Measurements from ENCODE around the gene NSL1. TPM values are rescaled to one million over a fixed set of nuclear protein-coding genes. Genes with fewer than 3 reads are reported as not detected.
"Not testable (repeated sequence)": the region's sequence is repeated elsewhere in the genome, so short reads cannot be mapped to it uniquely, and the experiment has no call there.

The NSL1 gene
- total and polyA plus RNA-seq, 3 donors from 2014 or later = 29.3 to 52.7 (median 50.0) TPM

DNA sequence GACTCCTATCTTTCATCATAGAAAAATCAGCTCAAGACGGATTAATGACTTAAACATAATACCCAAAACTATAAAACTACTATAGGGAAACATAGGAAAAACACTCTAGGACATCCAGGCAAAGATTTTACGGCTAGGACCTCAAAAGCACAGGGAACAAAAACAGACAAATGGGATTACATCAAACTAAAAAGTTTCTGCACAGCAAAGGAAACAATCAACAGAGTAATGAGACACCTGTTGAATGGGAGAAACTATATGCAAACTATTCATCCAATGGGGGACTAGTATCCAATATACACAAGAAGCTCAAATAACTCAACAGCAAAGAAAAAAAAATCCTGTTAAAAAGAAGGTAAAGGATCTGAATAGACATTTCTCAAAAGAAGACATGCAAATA lies 18.6 kb downstream of the NSL1 start:
- H3K36me3 ChIP-seq (ENCODE audit: low read depth, missing control alignments) = no peaks in the 10 kb centered on the region
- no peak for DNase-seq
- no peaks in the 10 kb centered on the region for H3K4me1 ChIP-seq
- WGBS, 2 donors = 96 to 99% methylated on average over 2 of the region's 2 CpGs
- no peak overlapping the region for H3K4me3 ChIP-seq
- H3K27me3 ChIP-seq = no peaks in the 10 kb centered on the region
- H3K27ac ChIP-seq = no peak overlapping the region
- H3K9me3 ChIP-seq = no peaks in the 10 kb centered on the region
- intact Hi-C loops (cut with DNase I; ENCODE audit: low total_unique reads) = no loop called here
- TF ChIP-seq, protein P1, sequence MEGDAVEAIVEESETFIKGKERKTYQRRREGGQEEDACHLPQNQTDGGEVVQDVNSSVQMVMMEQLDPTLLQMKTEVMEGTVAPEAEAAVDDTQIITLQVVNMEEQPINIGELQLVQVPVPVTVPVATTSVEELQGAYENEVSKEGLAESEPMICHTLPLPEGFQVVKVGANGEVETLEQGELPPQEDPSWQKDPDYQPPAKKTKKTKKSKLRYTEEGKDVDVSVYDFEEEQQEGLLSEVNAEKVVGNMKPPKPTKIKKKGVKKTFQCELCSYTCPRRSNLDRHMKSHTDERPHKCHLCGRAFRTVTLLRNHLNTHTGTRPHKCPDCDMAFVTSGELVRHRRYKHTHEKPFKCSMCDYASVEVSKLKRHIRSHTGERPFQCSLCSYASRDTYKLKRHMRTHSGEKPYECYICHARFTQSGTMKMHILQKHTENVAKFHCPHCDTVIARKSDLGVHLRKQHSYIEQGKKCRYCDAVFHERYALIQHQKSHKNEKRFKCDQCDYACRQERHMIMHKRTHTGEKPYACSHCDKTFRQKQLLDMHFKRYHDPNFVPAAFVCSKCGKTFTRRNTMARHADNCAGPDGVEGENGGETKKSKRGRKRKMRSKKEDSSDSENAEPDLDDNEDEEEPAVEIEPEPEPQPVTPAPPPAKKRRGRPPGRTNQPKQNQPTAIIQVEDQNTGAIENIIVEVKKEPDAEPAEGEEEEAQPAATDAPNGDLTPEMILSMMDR (IDR thresholded peaks at IDR 0.05) = no peak
- TF ChIP-seq POLR2A (IDR thresholded peaks at IDR 0.05) = no peak

DNA sequence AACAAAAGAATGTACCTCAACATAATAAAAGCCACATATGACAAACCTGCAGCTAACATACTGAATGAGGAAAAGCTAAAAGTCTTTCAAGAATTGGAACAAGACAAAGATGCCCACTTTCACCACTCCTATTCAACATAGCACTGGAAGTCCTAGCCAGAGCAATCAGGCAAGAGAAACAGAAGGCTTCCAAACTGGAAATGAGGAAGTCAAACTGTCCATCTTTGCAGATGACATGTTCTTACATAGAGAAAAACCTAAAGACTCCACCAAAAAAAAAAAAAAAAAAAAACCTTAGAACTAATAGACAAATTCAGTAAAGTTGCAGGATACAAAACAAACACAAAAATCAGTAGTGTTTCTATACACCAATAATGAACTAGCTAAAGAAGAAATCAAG lies 20.2 kb downstream of the NSL1 start:
- no peak overlapping the region for H3K4me3 ChIP-seq
- H3K36me3 ChIP-seq (ENCODE audit: low read depth, missing control alignments) = no peaks in the 10 kb centered on the region
- no peak overlapping the region for H3K27ac ChIP-seq
- TF ChIP-seq, protein P1 (IDR thresholded peaks at IDR 0.05) = no peak
- TF ChIP-seq POLR2A (IDR thresholded peaks at IDR 0.05) = no peak
- intact Hi-C loops (cut with DNase I; ENCODE audit: low total_unique reads) = no loop called here
- no peaks in the 10 kb centered on the region for H3K4me1 ChIP-seq
- no peaks in the 10 kb centered on the region for H3K27me3 ChIP-seq
- no peaks in the 10 kb centered on the region for H3K9me3 ChIP-seq
- DNase-seq = no peak

DNA sequence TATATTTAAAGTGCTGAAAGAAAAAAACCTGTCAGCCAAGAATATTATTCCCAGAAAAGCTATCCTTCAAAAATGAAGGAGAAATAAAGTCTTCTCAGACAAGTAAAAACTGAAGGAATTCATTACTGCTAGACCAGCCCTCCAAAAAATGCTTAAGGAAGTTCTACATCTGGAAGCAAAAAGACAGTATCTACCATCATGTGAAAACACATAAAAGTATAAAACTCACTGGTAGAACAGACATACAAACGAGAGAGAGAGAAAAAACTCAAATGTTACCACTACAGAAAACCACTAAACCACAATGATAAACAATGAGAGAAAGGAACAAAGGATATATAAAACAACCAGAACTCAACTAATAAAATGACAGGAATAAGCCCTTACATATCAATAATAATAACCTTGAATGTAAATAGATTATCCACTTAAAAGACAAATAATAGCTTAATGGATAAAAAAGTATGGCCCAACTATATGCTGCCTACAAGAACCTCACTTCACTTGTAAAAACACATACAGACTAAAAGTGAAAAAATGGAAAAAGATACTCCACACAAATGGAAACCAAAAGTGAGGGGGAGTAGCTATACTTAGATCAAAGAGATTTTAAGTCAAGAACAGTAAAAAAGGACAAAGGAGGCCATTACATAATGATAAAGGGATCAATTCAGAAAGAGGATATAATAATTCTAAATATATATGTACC lies 22.0 kb downstream of the NSL1 start:
- no peak for TF ChIP-seq POLR2A (IDR thresholded peaks at IDR 0.05)
- TF ChIP-seq, protein P1 (IDR thresholded peaks at IDR 0.05) = no peak
- intact Hi-C loops (cut with DNase I; ENCODE audit: low total_unique reads) = no loop called here
- no peak overlapping the region for H3K4me3 ChIP-seq
- DNase-seq = no peak
- no peaks in the 10 kb centered on the region for H3K9me3 ChIP-seq
- 81 to 88% methylated on average over 1 of the region's 1 CpG for WGBS, 2 donors
- H3K4me1 ChIP-seq = no peaks in the 10 kb centered on the region
- H3K27ac ChIP-seq = no peak overlapping the region
- H3K27me3 ChIP-seq = no peaks in the 10 kb centered on the region
- no peaks in the 10 kb centered on the region for H3K36me3 ChIP-seq (ENCODE audit: low read depth, missing control alignments)

DNA sequence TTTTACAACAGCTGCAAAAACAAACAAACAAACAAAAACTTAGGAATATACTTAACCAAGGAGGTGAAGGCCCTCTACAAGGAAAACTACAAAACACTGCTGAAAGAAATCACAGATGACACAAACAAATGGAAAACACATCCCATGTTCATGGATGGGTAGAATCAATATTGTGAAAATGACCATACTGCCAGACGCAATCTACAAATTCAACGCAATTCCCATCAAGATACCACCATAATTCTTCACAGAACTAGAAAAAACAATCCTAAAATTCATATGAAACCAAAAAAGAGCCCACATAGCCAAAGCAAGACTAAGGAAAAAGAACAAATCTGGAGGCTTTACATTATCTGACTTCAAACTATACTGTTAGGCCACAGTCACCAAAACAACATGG lies 24.8 kb downstream of the NSL1 start:
- H3K4me3 ChIP-seq; H3K9me3 ChIP-seq; DNase-seq; H3K27me3 ChIP-seq; H3K36me3 ChIP-seq (ENCODE audit: low read depth, missing control alignments); H3K27ac ChIP-seq; intact Hi-C loops (cut with DNase I; ENCODE audit: low total_unique reads); H3K4me1 ChIP-seq: not testable (repeated sequence)
- 46 to 99% methylated on average over 2 of the region's 2 CpGs for WGBS, 2 donors

DNA sequence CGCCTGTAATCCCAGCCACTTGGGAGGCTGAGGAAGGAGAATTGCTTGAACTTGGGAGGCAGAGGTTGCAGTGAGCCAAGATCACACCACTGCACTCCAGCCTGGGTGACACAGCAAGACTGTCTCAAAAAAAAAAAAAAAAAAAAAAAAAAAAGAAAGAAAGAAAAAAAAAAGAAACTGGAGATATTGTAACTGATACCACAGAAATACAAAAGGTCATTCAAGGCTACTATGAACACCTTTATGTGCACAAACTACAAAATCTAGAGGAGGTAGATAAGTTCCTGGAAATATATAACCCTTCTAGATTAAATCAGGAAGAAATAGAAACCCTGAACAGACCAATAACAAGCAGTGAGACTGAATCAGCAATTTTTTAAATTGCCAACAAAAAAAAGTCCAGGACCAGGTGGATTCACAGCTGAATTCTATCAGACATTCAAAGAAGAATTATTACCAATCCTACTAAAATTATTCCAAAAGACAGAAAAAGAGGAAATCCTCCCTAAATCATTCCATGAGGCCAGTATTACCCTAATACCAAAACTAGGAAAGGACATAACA lies 26.8 kb downstream of the NSL1 start:
- DNase-seq; H3K36me3 ChIP-seq (ENCODE audit: low read depth, missing control alignments); H3K4me3 ChIP-seq; H3K9me3 ChIP-seq; H3K27ac ChIP-seq; H3K4me1 ChIP-seq; intact Hi-C loops (cut with DNase I; ENCODE audit: low total_unique reads); H3K27me3 ChIP-seq: not testable (repeated sequence)
- WGBS, 2 donors = 92 to 93% methylated on average over 1 of the region's 1 CpG

DNA sequence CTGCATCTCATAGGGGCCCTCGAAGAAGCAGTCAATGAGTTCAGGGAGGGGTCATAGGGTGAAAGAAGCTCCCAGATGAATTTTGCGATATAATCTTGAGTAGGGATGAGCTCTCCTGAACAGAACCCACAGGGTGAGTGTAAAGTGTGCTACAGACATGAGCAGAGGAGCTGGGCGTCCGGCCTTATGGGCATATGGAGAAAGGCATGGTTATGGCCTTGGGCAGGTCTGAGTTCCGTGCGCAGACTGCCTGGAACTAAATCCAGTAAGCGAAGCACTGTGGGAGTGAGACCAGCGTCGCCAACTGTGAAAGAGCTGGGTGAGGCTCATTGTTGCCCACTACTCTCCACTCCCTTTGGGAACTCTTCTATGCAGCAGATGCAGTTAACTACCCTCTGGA lies 28.7 kb downstream of the NSL1 start:
- intact Hi-C loops (cut with DNase I; ENCODE audit: low total_unique reads) = no loop called here
- TF ChIP-seq, protein P1 (IDR thresholded peaks at IDR 0.05) = no peak
- no peak for TF ChIP-seq POLR2A (IDR thresholded peaks at IDR 0.05)

More for the DNA sequence above, 28.7 kb downstream of the NSL1 start:
- DNase-seq = no peak
- H3K27ac ChIP-seq = no peak overlapping the region
- no peak overlapping the region for H3K4me3 ChIP-seq
- no peaks in the 10 kb centered on the region for H3K4me1 ChIP-seq
- H3K27me3 ChIP-seq = no peaks in the 10 kb centered on the region
- H3K36me3 ChIP-seq (ENCODE audit: low read depth, missing control alignments) = no peaks in the 10 kb centered on the region
- no peaks in the 10 kb centered on the region for H3K9me3 ChIP-seq
- 95 to 98% methylated on average over 9 of the region's 9 CpGs for WGBS, 2 donors

All from testis (tissue), 3 donors.